ENCODE data around the gene TRNP1. TPM values are rescaled to one million over a fixed set of nuclear protein-coding genes. Genes with fewer than 3 reads are reported as not detected.

TRNP1 gene
- total and polyA plus RNA-seq, 2 experiments from 2014 or later: 19.1 to 327 TPM

DNA sequence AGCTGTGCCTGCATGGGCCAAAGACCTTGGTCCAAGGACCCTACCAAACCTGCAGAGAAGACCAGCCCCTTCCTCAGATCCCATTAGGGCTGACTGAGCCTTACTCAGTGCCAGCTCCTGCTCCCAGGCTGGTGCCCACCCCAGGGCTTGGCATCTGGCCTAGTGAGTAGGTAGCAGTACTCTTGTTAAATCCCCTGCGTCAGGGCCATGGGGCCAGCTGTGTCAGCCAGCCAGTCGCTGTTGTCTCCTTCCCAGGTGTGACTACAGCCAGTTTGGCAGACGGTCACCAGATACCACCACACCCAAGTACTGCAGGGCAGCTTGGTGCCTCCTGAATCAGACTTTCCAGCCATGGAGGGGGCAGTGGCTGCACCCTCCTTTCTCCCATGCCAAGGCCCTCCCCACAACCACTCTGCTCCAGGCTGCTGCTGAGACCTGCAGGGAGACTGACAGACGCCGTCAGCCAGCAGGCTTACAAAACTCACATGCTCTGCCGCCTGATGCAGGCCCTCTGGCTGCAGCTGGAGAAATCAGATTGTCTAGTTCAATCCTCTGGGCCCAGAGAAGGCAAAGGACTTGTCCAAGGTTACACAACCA lies 16.2 kb downstream of the TRNP1 start:
- H3K9ac ChIP-seq: no peak overlapping the region

GRCh38 chr1:27010226-27010994 lies 16.9 kb downstream of the TRNP1 start:
- Histone ChIP-seq H3K4me1 (ENCODE audit: insufficient read depth) (peaks cover 23% of the 10 kb centered on the region), H3K79me2 (ENCODE audit: insufficient read depth) (no peaks in the 10 kb centered on the region), H3K9ac (no peak overlapping the region), H3K4me2 (ENCODE audit: unreplicated experiment) (peak overlapping the region; percentile 40), H3K9me3 (ENCODE audit: low read depth) (no peaks in the 10 kb centered on the region), H3K36me3 (ENCODE audit: low read depth) (no peaks in the 10 kb centered on the region), H3K4me3 (no peak overlapping the region), H2AFZ (no peak overlapping the region), H3F3A (ENCODE audit: insufficient read depth) (peaks cover 26% of the 10 kb centered on the region), H4K20me1 (ENCODE audit: insufficient read depth) (no peaks in the 10 kb centered on the region), H3K27ac (no peak overlapping the region), H3K9me2 (ENCODE audit: insufficient read depth) (no peaks in the 10 kb centered on the region), H3K27me3 (replicated peaks; ENCODE audit: insufficient read depth) (no peaks in the 10 kb centered on the region)
- in situ Hi-C loops (cut with MboI): no loop called here
- DNase-seq: no peak
- WGBS, 2 experiments (ENCODE audit: low coverage in 1 of 2, low lambda C conversion rate in 2 of 2, missing lambda C conversion rate in 2 of 2): 79 to 83% methylated on average over 3 to 5 of the region's 5 CpGs
- TF ChIP-seq EZH2 (IDR thresholded peaks at IDR 0.05; ENCODE audit: insufficient read depth, poor library complexity, severe bottlenecking) (no peak), EZH2phosphoT487 (IDR thresholded peaks at IDR 0.05; ENCODE audit: insufficient read depth, low read depth) (no peak)

More for the DNA sequence above, 16.2 kb downstream of the TRNP1 start:
- 79 to 83% methylated on average over 6 of the region's 6 CpGs for WGBS, 2 experiments (ENCODE audit: low coverage in 1 of 2, low lambda C conversion rate in 2 of 2, missing lambda C conversion rate in 2 of 2)
- no peak for TF ChIP-seq EZH2 (IDR thresholded peaks at IDR 0.05; ENCODE audit: insufficient read depth, poor library complexity, severe bottlenecking)
- no peak for TF ChIP-seq EZH2phosphoT487 (IDR thresholded peaks at IDR 0.05; ENCODE audit: insufficient read depth, low read depth)
- Histone ChIP-seq H2AFZ (no peak overlapping the region), H3K79me2 (ENCODE audit: insufficient read depth) (no peaks in the 10 kb centered on the region), H3K27ac (no peak overlapping the region), H3K4me2 (ENCODE audit: unreplicated experiment) (no peak overlapping the region), H3F3A (ENCODE audit: insufficient read depth) (peaks cover 29% of the 10 kb centered on the region), H3K4me3 (no peak overlapping the region), H3K36me3 (ENCODE audit: low read depth) (no peaks in the 10 kb centered on the region), H3K9me2 (ENCODE audit: insufficient read depth) (no peaks in the 10 kb centered on the region), H3K9me3 (ENCODE audit: low read depth) (no peaks in the 10 kb centered on the region), H3K27me3 (replicated peaks; ENCODE audit: insufficient read depth) (no peaks in the 10 kb centered on the region), H3K4me1 (ENCODE audit: insufficient read depth) (peaks cover 23% of the 10 kb centered on the region), H4K20me1 (ENCODE audit: insufficient read depth) (no peaks in the 10 kb centered on the region)
- in situ Hi-C loops (cut with MboI): no loop called here
- peak; percentile 42 for DNase-seq

- WGBS, 2 experiments (ENCODE audit: low coverage in 1 of 2, low lambda C conversion rate in 2 of 2, missing lambda C conversion rate in 2 of 2): 34 to 39% methylated on average over 14 to 15 of the region's 15 CpGs
- Histone ChIP-seq H3K79me2 (ENCODE audit: insufficient read depth) (no peaks in the 10 kb centered on the region), H4K20me1 (ENCODE audit: insufficient read depth) (no peaks in the 10 kb centered on the region), H3K9me2 (ENCODE audit: insufficient read depth) (no peaks in the 10 kb centered on the region), H3F3A (ENCODE audit: insufficient read depth) (peaks cover 26% of the 10 kb centered on the region), H3K4me1 (ENCODE audit: insufficient read depth) (peaks cover 23% of the 10 kb centered on the region), H2AFZ (no peak overlapping the region), H3K27me3 (replicated peaks; ENCODE audit: insufficient read depth) (no peaks in the 10 kb centered on the region), H3K27ac (no peak overlapping the region), H3K9me3 (ENCODE audit: low read depth) (no peaks in the 10 kb centered on the region), H3K4me2 (ENCODE audit: unreplicated experiment) (peak overlapping the region; percentile 40), H3K4me3 (no peak overlapping the region), H3K36me3 (ENCODE audit: low read depth) (no peaks in the 10 kb centered on the region), H3K9ac (no peak overlapping the region)
- in situ Hi-C loops (cut with MboI): no loop called here
- peak; percentile 90 for DNase-seq
- no peak for TF ChIP-seq EZH2 (IDR thresholded peaks at IDR 0.05; ENCODE audit: insufficient read depth, poor library complexity, severe bottlenecking)
These were observed 17.7 kb downstream of the TRNP1 start for GRCh38 chr1:27011058-27011764.

- no peaks in the 10 kb centered on the region for H3K79me2 ChIP-seq (ENCODE audit: insufficient read depth)
- no peak overlapping the region for H3K9ac ChIP-seq
- no peak overlapping the region for H3K4me2 ChIP-seq (ENCODE audit: unreplicated experiment)
- 69 to 73% methylated on average over 23 of the region's 24 CpGs for WGBS, 2 experiments (ENCODE audit: low coverage in 1 of 2, low lambda C conversion rate in 2 of 2, missing lambda C conversion rate in 2 of 2)
- H3K9me3 ChIP-seq (ENCODE audit: low read depth): no peaks in the 10 kb centered on the region
- no peak for TF ChIP-seq EZH2 (IDR thresholded peaks at IDR 0.05; ENCODE audit: insufficient read depth, poor library complexity, severe bottlenecking)
- TF ChIP-seq EZH2phosphoT487 (IDR thresholded peaks at IDR 0.05; ENCODE audit: insufficient read depth, low read depth): no peak
- H3K27me3 ChIP-seq (replicated peaks; ENCODE audit: insufficient read depth): no peaks in the 10 kb centered on the region
- H3K27ac ChIP-seq: no peak overlapping the region
- peaks cover 23% of the 10 kb centered on the region for H3K4me1 ChIP-seq (ENCODE audit: insufficient read depth)
- no peaks in the 10 kb centered on the region for H4K20me1 ChIP-seq (ENCODE audit: insufficient read depth)
- DNase-seq: no peak
- peaks cover 25% of the 10 kb centered on the region for H3F3A ChIP-seq (ENCODE audit: insufficient read depth)
- no peaks in the 10 kb centered on the region for H3K36me3 ChIP-seq (ENCODE audit: low read depth)
- no peak overlapping the region for H3K4me3 ChIP-seq
- in situ Hi-C loops (cut with MboI): no loop called here
- H2AFZ ChIP-seq: no peak overlapping the region
- H3K9me2 ChIP-seq (ENCODE audit: insufficient read depth): no peaks in the 10 kb centered on the region
These were observed 18.6 kb downstream of the TRNP1 start for GRCh38 chr1:27011976-27012563.

Data from GM23248 (cell line).